ENCODE measurements around the gene NKD2.

Gene NKD2

DNA sequence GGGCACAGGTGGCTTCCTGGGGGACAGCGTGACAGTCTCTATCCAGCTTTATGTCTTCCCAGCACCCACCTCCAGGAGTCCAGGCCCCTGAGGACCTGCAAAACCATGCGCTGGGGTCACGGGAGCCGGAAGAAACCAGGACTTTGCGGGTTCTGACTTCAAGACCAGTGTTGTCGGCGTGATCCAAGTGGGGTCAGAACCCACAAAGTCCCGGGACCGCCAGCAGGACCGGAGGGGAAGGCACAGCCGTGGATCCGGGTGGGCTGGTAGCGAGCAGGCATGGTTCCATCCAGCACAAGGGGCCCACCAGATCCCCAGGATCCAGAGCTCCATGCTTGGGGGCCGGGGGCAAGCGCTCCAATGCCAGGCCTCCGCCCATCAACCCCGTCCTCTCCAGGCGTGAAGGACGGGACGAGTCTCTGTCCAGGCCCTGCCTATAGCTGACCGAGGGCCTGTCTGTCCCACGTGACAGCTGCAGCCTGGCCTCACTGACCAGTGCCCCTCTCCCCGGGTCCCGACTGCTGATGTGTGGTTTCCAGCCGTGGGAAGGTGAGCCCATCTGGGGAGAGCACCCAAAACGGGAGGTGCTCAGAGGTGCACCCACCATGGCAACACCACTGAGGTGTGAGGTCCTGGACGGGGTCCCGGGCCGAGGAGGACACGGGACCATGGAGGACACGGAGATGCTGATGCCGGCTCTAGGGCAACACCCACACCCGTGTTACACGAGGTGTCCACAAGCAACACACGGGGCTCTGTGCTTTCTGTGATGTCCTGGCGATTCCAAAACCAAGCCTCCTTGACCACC is 54.4 kb downstream of the NKD2 start:
- TF ChIP-seq, protein P1, sequence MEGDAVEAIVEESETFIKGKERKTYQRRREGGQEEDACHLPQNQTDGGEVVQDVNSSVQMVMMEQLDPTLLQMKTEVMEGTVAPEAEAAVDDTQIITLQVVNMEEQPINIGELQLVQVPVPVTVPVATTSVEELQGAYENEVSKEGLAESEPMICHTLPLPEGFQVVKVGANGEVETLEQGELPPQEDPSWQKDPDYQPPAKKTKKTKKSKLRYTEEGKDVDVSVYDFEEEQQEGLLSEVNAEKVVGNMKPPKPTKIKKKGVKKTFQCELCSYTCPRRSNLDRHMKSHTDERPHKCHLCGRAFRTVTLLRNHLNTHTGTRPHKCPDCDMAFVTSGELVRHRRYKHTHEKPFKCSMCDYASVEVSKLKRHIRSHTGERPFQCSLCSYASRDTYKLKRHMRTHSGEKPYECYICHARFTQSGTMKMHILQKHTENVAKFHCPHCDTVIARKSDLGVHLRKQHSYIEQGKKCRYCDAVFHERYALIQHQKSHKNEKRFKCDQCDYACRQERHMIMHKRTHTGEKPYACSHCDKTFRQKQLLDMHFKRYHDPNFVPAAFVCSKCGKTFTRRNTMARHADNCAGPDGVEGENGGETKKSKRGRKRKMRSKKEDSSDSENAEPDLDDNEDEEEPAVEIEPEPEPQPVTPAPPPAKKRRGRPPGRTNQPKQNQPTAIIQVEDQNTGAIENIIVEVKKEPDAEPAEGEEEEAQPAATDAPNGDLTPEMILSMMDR (IDR thresholded peaks at IDR 0.05; ENCODE audit: insufficient read depth, low read depth, low read length, missing control alignments), result no peak
- no peak overlapping the region for H3K4me3 ChIP-seq (ENCODE audit: low read depth, low read length)
- no peak for DNase-seq (ENCODE audit: low read depth)

DNA sequence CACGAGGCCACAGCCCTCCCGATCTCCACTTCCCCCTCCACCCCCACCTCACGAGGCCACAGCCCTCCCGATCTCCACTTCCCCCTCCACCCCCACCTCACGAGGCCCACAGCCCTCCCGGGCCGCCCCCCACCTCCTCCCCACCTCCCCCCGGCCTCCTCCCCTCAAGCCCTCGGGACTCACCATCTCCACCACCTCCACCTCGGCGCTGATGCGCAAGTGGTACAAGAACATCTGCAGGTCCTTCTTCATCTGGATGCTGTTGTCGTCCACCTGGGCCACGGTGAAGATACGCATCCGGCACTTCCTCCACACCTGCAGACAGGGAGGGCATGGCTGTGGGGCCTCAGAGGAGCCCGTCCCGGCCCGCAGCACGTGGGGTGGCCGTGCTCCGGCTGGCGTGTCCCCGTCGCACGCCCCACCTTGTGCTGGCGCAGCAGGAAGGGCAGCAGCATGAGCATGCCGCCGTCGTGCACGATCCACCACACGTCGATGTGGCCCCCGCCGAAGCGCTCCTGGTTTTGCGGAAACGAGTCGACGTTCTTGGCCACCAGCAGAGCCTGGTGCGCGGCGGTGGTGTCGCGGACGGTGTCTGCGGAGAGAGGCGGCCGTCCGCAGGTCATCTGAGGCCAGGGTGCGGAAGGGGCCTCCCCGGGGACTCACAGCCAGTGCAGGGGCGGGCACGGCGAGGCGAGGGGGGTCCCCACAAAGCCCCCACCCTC is 55.2 kb downstream of the NKD2 start:
- no peak overlapping the region for H3K4me3 ChIP-seq (ENCODE audit: low read depth, low read length)
- DNase-seq (ENCODE audit: low read depth), result no peak
- TF ChIP-seq, protein P1 (IDR thresholded peaks at IDR 0.05; ENCODE audit: insufficient read depth, low read depth, low read length, missing control alignments), result no peak

DNA sequence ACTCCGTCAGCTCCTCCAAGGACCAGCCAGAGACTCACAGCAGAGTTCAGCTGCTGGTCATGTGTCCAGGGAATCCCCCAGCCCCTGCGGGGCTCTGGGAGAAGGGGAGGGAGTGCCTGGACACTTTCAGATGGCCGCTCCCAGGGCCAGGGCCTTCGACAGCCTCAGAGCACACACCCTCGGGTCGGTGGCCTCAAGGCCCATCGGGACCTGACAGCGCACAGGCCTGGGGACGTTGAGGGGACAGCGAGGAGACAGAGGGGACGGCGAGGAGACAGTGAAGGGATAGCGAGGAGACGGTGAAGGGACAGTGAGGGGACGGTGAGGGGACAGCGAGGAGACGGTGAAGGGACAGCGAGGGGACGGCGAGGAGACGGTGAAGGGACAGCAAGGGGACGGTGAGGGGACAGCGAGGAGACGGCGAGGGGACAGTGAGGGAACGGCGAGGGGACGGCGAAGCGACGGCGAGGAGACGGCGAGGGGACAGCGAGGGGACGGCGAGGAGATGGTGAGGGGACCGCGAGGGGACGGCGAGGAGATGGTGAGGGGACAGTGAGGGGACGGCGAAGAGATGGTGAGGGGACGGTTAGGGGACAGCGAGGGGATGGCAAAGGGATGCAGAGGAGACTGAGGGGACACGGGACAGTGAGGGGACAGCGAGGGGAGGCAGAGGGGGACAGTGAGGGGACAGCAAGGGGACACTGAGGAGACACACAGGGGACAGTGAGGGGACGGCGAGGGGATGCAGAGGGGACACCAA is 56.0 kb downstream of the NKD2 start:
- no peak for DNase-seq (ENCODE audit: low read depth)
- H3K4me3 ChIP-seq (ENCODE audit: low read depth, low read length), result no peak overlapping the region
- TF ChIP-seq, protein P1 (IDR thresholded peaks at IDR 0.05; ENCODE audit: insufficient read depth, low read depth, low read length, missing control alignments), result no peak

GRCh38 chr5:1065143-1065750 is 56.6 kb downstream of the NKD2 start:
- DNase-seq (ENCODE audit: low read depth), result no peak
- TF ChIP-seq, protein P1 (IDR thresholded peaks at IDR 0.05; ENCODE audit: insufficient read depth, low read depth, low read length, missing control alignments), result no peak

GRCh38 chr5:1065891-1066650 is 57.5 kb downstream of the NKD2 start:
- DNase-seq (ENCODE audit: low read depth), result no peak
- TF ChIP-seq, protein P1 (IDR thresholded peaks at IDR 0.05; ENCODE audit: insufficient read depth, low read depth, low read length, missing control alignments), result no peak

More at GRCh38 chr5:1065143-1065750, 56.6 kb downstream of the NKD2 start:
- no peak overlapping the region for H3K4me3 ChIP-seq (ENCODE audit: low read depth, low read length)

DNA sequence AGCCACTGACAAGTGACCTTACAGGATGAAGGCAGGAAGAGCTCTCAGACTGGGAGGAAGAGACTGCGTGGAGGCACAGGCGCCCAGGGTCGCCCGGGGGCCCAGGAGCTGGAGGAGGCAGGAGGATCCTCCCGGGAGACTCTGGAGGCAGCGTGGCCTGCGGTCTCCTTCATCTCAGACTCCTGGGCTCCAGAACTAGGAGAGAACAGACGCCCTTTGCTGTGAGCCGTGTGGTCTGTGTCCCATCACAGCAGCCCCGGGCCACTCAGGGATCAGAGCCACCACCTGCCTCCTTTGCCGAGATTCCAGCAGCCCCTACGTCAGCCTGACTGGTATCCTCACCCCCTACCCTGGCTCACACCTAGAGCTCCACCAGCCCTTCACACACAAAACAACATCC is 58.1 kb downstream of the NKD2 start:
- DNase-seq (ENCODE audit: low read depth), result no peak

More at GRCh38 chr5:1065891-1066650, 57.5 kb downstream of the NKD2 start:
- H3K4me3 ChIP-seq (ENCODE audit: low read depth, low read length), result no peak overlapping the region

More for the DNA sequence above, 58.1 kb downstream of the NKD2 start:
- H3K4me3 ChIP-seq (ENCODE audit: low read depth, low read length), result no peak overlapping the region
- TF ChIP-seq, protein P1 (IDR thresholded peaks at IDR 0.05; ENCODE audit: insufficient read depth, low read depth, low read length, missing control alignments), result no peak

Measured in GM12865 (cell line).